ENCODE measurements around the gene SMARCC2. TPM values are rescaled to one million over a fixed set of nuclear protein-coding genes. Genes with fewer than 3 reads are reported as not detected.

SMARCC2 gene
- total and polyA plus RNA-seq, 9 of the 15 experiments (the other 6 are each of a cell fraction or from before 2014, with no cell fraction given) = 11.9 to 86.0 (median 36.6) TPM

DNA sequence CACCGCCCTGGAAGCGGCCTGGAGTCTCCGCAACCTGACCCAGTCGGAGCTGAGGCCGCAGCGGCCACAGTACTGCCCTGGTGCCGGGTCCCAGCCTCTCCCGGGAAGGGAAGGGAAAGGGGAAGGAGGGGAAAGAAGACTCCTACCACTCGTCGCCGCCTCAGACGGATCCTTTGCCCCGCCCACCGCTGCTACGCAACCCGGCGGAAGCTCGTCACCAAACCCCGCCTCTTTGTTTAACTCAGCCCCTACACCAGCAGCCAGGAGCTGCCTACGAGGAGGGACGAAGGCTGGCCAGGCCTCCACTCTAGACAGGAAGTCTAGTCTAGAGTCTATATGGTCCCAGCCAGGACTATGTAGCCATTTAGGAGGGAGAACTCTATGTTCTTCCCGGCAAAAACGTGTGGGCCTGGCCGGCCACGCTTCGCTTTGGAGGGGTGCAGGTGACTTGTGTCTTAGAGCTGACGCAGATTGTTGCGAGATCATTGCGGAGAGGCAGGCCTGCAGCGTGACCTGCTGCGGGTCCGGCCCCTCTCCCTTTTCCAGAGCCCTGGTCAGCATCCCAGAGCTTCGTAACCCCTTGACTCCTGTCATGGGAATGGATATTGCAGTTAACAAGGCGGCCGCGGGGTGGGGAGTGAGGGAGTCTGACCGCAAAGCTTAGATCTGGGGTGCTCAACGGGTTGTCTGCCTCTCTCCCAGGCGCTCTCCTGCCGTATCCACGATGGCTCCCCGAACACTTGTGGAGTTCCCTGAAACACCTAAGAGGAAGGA lies 32.7 kb upstream of the SMARCC2 start, which contains the start of gene RNF41 (continued):
- TF ChIP-seq HNRNPLL (IDR thresholded peaks at IDR 0.05; ENCODE audit: low read depth, low read length, poor library complexity, severe bottlenecking) (no peak), ZNF668 (CRISPR knock-in tag; IDR thresholded peaks at IDR 0.05) (no peak), ZC3H4 (CRISPR knock-in tag; IDR thresholded peaks at IDR 0.05; ENCODE audit: borderline replicate concordance) (no peak), PHF20 (IDR thresholded peaks at IDR 0.05; ENCODE audit: partially characterized antibody) (peak; percentile 9), ZNF165 (CRISPR knock-in tag; IDR thresholded peaks at IDR 0.05; ENCODE audit: borderline replicate concordance) (no peak), SP2 (IDR thresholded peaks at IDR 0.05; ENCODE audit: extremely low read depth, low read depth, low read length, poor library complexity, severe bottlenecking) (peak; percentile 43), TGIF2 (CRISPR knock-in tag; IDR thresholded peaks at IDR 0.05) (no peak), NCOA4 (IDR thresholded peaks at IDR 0.05; ENCODE audit: partially characterized antibody) (no peak), BRD9 (IDR thresholded peaks at IDR 0.05; ENCODE audit: low read depth, partially characterized antibody) (no peak), NR3C1 (CRISPR knock-in tag; IDR thresholded peaks at IDR 0.05) (no peak), POLR2B (IDR thresholded peaks at IDR 0.05; ENCODE audit: low read depth, partially characterized antibody) (peak; percentile 93), ZNF197 (CRISPR knock-in tag; IDR thresholded peaks at IDR 0.05; ENCODE audit: low read depth) (no peak), ZFPM2 (CRISPR knock-in tag; IDR thresholded peaks at IDR 0.05) (no peak), CBFA2T2 (conservative IDR thresholded peaks at IDR 0.05) (no peak)
- TF ChIP-seq, protein P1, sequence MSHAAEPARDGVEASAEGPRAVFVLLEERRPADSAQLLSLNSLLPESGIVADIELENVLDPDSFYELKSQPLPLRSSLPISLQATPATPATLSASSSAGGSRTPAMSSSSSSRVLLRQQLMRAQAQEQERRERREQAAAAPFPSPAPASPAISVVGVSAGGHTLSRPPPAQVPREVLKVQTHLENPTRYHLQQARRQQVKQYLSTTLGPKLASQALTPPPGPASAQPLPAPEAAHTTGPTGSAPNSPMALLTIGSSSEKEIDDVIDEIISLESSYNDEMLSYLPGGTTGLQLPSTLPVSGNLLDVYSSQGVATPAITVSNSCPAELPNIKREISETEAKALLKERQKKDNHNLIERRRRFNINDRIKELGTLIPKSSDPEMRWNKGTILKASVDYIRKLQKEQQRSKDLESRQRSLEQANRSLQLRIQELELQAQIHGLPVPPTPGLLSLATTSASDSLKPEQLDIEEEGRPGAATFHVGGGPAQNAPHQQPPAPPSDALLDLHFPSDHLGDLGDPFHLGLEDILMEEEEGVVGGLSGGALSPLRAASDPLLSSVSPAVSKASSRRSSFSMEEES (CRISPR knock-in tag; IDR thresholded peaks at IDR 0.05) = no peak
- TF ChIP-seq, protein P2, sequence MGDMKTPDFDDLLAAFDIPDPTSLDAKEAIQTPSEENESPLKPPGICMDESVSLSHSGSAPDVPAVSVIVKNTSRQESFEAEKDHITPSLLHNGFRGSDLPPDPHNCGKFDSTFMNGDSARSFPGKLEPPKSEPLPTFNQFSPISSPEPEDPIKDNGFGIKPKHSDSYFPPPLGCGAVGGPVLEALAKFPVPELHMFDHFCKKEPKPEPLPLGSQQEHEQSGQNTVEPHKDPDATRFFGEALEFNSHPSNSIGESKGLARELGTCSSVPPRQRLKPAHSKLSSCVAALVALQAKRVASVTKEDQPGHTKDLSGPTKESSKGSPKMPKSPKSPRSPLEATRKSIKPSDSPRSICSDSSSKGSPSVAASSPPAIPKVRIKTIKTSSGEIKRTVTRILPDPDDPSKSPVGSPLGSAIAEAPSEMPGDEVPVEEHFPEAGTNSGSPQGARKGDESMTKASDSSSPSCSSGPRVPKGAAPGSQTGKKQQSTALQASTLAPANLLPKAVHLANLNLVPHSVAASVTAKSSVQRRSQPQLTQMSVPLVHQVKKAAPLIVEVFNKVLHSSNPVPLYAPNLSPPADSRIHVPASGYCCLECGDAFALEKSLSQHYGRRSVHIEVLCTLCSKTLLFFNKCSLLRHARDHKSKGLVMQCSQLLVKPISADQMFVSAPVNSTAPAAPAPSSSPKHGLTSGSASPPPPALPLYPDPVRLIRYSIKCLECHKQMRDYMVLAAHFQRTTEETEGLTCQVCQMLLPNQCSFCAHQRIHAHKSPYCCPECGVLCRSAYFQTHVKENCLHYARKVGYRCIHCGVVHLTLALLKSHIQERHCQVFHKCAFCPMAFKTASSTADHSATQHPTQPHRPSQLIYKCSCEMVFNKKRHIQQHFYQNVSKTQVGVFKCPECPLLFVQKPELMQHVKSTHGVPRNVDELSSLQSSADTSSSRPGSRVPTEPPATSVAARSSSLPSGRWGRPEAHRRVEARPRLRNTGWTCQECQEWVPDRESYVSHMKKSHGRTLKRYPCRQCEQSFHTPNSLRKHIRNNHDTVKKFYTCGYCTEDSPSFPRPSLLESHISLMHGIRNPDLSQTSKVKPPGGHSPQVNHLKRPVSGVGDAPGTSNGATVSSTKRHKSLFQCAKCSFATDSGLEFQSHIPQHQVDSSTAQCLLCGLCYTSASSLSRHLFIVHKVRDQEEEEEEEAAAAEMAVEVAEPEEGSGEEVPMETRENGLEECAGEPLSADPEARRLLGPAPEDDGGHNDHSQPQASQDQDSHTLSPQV (IDR thresholded peaks at IDR 0.05) = peak; percentile 70; the same call in 1 of the 2 replicates
- TF ChIP-seq, protein P3, sequence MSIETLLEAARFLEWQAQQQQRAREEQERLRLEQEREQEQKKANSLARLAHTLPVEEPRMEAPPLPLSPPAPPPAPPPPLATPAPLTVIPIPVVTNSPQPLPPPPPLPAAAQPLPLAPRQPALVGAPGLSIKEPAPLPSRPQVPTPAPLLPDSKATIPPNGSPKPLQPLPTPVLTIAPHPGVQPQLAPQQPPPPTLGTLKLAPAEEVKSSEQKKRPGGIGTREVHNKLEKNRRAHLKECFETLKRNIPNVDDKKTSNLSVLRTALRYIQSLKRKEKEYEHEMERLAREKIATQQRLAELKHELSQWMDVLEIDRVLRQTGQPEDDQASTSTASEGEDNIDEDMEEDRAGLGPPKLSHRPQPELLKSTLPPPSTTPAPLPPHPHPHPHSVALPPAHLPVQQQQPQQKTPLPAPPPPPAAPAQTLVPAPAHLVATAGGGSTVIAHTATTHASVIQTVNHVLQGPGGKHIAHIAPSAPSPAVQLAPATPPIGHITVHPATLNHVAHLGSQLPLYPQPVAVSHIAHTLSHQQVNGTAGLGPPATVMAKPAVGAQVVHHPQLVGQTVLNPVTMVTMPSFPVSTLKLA (conservative IDR thresholded peaks at IDR 0.05) = peak; percentile 17 to 78; a peak in 3 of 4 replicates

All from K562 (cell line).